ENCODE data around the gene EHD1. TPM values are rescaled to one million over a fixed set of nuclear protein-coding genes. Genes with fewer than 3 reads are reported as not detected.

Gene EHD1
- total and polyA plus RNA-seq, 2 of the 4 experiments (the other 2 are of a cell fraction), result 107 to 209 TPM

DNA sequence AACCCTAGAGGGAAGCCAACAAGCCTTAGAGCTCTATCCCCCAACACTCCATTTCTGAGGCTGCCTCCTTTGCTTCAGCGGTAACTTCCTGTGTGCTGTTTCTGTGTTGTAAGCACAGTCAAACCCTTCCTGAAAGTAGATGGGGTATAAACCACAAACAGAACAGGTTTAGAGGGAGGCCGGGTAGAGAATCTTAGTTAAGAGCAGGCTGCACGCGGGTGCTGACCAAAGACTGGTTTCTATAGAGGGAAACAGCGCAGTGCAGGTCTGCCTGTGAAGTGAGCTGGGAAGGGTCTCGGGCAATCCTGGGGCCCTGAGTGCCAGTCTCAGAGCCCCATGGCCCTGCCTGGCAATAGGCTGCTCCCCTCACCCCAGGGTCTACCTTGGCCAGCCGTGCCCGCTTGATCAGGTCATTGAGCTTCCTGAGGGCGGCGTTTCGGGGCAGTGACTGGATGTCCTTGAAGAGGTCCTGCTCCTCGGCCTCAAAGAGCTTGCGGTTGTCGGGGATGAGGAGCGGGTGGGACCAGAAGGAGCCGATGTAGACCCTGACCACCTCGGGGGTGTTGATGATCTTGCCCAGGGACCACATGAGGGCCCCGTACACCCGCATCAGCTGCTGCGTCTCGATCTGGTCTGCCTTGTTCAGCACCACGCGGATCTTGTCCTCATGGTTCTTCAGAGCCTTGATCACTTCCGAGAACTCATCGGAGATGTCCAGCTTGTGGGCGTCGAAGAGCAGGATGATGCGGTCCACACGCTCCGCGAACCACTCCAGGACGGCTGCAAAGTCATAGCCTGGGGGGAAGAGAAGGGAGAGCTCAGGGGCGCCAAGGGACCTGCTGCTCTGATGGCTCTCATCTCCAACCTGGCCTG, 18.6 kb downstream of the EHD1 start:
- Histone ChIP-seq H4K5ac (ENCODE audit: low read depth, low read length) (no peak overlapping the region), H4K91ac (ENCODE audit: insufficient read depth, low read depth, low read length) (no peak overlapping the region), H3K9me3 (ENCODE audit: control insufficient read depth, insufficient read depth, low read length) (no peaks in the 10 kb centered on the region), H3K4me3 (ENCODE audit: insufficient read depth, low read depth, low read length) (no peak overlapping the region), H2BK120ac (ENCODE audit: low read depth, low read length) (no peak overlapping the region), H3K14ac (replicated peaks; ENCODE audit: low read depth, low read length) (no peak overlapping the region), H3K4me2 (ENCODE audit: low read depth, low read length) (no peak overlapping the region), H2BK15ac (ENCODE audit: low read depth, low read length) (no peak overlapping the region), H3K4ac (ENCODE audit: low read depth, low read length) (no peak overlapping the region), H3K23ac (ENCODE audit: low read depth, low read length) (no peak overlapping the region), H3K27ac (ENCODE audit: insufficient read depth, low read length) (no peak overlapping the region), H4K8ac (ENCODE audit: low read depth in 2 of 2, low read length in 2 of 2) (no peak overlapping the region), H3K56ac (ENCODE audit: extremely low read depth, insufficient read depth, low read length) (no peak overlapping the region), H2BK20ac (ENCODE audit: low read depth, low read length) (no peak overlapping the region), H2AFZ (replicated peaks; ENCODE audit: low read length, poor library complexity) (no peak overlapping the region), H3K27me3 (ENCODE audit: control insufficient read depth, insufficient read depth, low read length) (no peaks in the 10 kb centered on the region), H3K9me1 (ENCODE audit: insufficient read depth, low read length) (peaks cover 27% of the 10 kb centered on the region), H2AK9ac (replicated peaks; ENCODE audit: low read depth, low read length, poor library complexity) (peak overlapping the region; percentile 71), H2BK5ac (ENCODE audit: low read depth, low read length, poor library complexity, severe bottlenecking) (no peak overlapping the region), H3K36me3 (ENCODE audit: control insufficient read depth, insufficient read depth, low read length) (peaks cover 37% of the 10 kb centered on the region), H3K18ac (ENCODE audit: low read depth, low read length) (no peak overlapping the region), H2AK5ac (ENCODE audit: low read depth, low read length) (peak overlapping the region; percentile 29), H3K79me1 (ENCODE audit: low read depth in 1 of 2, low read length in 2 of 2) (peaks cover 24 to 81% of the 10 kb centered on the region in 2 experiments), H3K4me1 (ENCODE audit: control insufficient read depth, insufficient read depth, low read length) (peaks cover 44% of the 10 kb centered on the region), H4K20me1 (ENCODE audit: insufficient read depth, low read length) (peaks cover 26% of the 10 kb centered on the region), H3K9ac (ENCODE audit: low read depth, low read length) (no peak overlapping the region)
- DNase-seq, result no peak
- TF ChIP-seq SMC3 (IDR thresholded peaks at IDR 0.05; ENCODE audit: low read depth, low read length) (no peak), MXI1 (IDR thresholded peaks at IDR 0.05; ENCODE audit: borderline replicate concordance, low read depth, low read length) (no peak), RCOR1 (IDR thresholded peaks at IDR 0.05; ENCODE audit: insufficient replicate concordance, low read length) (no peak), FOS (IDR thresholded peaks at IDR 0.05; ENCODE audit: low read depth, low read length) (no peak), CHD1 (IDR thresholded peaks at IDR 0.05; ENCODE audit: low read depth, low read length) (no peak), MAFK (IDR thresholded peaks at IDR 0.05; ENCODE audit: low read depth, low read length) (no peak), RFX5 (IDR thresholded peaks at IDR 0.05; ENCODE audit: low read depth, low read length) (no peak), POLR2A (IDR thresholded peaks at IDR 0.05; ENCODE audit: low read depth, low read length) (no peak), CEBPB (IDR thresholded peaks at IDR 0.05; ENCODE audit: low read depth, low read length) (no peak)
- TF ChIP-seq, protein P1, sequence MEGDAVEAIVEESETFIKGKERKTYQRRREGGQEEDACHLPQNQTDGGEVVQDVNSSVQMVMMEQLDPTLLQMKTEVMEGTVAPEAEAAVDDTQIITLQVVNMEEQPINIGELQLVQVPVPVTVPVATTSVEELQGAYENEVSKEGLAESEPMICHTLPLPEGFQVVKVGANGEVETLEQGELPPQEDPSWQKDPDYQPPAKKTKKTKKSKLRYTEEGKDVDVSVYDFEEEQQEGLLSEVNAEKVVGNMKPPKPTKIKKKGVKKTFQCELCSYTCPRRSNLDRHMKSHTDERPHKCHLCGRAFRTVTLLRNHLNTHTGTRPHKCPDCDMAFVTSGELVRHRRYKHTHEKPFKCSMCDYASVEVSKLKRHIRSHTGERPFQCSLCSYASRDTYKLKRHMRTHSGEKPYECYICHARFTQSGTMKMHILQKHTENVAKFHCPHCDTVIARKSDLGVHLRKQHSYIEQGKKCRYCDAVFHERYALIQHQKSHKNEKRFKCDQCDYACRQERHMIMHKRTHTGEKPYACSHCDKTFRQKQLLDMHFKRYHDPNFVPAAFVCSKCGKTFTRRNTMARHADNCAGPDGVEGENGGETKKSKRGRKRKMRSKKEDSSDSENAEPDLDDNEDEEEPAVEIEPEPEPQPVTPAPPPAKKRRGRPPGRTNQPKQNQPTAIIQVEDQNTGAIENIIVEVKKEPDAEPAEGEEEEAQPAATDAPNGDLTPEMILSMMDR (conservative IDR thresholded peaks at IDR 0.05; ENCODE audit: low read depth, low read length), result no peak
- TF ChIP-seq, protein P2, sequence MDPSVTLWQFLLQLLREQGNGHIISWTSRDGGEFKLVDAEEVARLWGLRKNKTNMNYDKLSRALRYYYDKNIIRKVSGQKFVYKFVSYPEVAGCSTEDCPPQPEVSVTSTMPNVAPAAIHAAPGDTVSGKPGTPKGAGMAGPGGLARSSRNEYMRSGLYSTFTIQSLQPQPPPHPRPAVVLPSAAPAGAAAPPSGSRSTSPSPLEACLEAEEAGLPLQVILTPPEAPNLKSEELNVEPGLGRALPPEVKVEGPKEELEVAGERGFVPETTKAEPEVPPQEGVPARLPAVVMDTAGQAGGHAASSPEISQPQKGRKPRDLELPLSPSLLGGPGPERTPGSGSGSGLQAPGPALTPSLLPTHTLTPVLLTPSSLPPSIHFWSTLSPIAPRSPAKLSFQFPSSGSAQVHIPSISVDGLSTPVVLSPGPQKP (IDR thresholded peaks at IDR 0.05; ENCODE audit: borderline replicate concordance, low read depth, low read length), result no peak
- ChIA-PET POLR2A (ENCODE audit: unreplicated experiment) (no interaction called here), CTCF (interaction anchor here (0.7 kb wide), 1 partner anchor 15 kb away, joined by 3 read pairs; no protein-coding TSS in a partner anchor)
- no peak for ATAC-seq (ENCODE audit: low read depth)
- in situ Hi-C loops (cut with MboI; ENCODE audit: low sequenced_read_pairs) (no loop called here), intact Hi-C loops (cut with micrococcal nuclease) (no loop called here), dilution Hi-C loops (cut with HindIII; ENCODE audit: low sequenced_read_pairs, unreplicated experiment) (no loop called here)
- no TSS peak for BruUV-seq (replicated peaks)
- 93% methylated on average over 11 of the region's 33 CpGs; no CpG with 5 or more reads in 1 of the 2 experiments for WGBS, 2 experiments (ENCODE audit: extremely low coverage in 2 of 2, insufficient read length in 1 of 2)

All from IMR-90 (cell line).